ENCODE measurements around the gene DNTT.
A peak's percentile ranks its signal among the peaks of the same experiment; 100 is the strongest.
"Not testable (repeated sequence)": the region's sequence is repeated elsewhere in the genome, so short reads cannot be mapped to it uniquely, and the experiment has no call there.

DNTT gene

DNA sequence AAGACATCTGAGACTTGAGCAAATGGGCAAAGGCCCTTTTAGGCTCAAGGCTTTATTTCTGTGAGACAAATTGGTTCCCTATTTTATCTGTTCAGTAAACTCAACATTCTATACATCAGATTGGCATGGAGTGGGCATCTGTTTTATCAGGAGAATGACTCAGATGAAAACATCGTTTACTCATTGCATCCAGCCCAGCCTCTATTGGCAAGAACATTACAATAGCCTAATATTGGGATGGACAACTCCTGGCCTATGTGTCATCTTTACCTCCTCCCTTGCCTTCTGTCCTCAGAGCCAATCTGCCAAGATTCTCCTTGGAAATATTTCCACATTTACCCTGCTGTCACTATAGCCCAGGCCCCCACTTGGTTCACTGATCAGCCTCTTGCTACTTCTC is 27.4 kb upstream of the DNTT start:
- DNase-seq, result no peak

DNA sequence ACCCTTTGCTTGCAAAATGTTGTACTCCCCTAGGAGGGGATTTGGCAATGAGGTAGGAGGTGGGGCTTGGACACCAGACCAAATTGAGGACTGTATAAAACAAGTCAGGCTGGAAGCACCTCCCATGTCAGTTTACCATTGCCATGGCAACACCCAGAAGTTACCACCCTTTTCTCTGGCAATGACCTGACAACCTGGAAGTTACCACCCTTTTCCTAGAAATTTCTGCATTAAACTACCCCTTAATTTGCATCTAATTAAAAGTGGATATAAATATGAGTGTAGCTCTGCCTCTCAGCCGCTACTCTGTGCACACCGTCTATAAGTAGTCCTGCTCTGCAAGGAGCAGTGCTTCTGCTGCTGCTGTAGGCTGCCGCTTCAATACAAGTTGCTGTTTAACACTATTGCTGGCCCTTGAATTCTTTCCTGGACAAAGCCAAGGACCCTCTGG is 25.0 kb upstream of the DNTT start:
- DNase-seq, result no peak

DNA sequence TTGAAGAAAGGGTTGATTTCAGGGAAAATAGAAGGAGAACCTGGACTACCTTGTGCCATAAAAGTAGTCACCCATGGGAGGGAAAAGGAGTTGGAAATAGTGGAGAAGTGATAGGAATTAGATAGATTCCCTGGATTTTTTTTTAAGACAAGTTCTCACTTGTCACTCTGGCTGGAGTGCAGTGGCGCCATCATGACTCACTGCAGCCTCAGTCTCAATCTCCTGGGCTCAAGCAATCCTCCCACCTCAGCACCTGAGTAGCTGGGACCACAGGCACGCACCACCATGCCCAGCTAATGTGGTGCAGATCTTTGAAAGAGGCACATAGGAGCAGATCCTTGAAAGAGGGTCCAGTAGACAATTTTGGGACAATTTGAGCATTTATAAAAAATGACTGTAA is 23.4 kb upstream of the DNTT start:
- DNase-seq, result no peak

DNA sequence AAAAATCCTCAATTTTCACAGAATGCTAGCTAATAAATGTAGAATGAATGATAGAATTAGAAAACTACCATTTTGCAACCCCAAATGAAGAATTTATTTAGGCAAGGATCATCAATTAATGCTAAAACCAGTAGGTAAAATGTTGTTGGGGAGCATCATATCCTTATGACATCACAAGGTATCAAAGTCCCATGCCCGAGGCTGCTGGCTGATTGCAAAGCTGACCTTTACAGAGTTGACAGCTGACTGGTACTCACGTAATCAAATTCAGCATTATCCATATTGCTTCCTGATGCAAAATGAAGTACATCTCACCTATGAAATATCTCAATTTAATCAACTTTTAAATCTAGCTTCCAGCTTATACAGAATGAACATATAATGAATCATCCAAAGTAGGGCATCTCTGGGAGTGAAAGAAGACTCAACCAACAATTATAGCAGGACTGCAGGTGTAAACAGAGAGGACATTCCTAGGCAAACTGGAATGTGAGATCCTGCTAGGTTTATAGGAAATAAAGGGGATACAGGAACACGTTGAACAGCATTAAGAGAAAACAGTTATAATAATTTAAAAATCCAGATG is 22.7 kb upstream of the DNTT start:
- DNase-seq, result no peak

DNA sequence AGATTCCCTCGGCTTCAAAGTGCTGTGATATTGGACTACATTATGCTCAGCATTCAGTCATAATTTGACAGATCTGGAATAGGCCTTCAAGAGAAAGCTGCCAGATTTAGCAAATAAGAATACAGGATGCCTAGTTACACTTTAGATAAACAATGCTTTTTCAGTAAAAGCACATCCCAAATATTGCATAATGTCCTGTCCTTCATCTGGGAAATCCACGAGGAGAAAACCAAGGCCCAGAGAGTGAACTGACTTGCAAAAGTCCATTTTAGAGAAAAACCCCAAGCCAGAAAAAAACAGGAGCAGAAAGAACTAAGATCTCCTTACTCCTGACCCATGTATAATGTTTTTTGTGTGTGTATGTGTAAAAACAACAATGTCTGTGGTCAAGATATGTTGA is 20.9 kb upstream of the DNTT start:
- DNase-seq, result no peak

DNA sequence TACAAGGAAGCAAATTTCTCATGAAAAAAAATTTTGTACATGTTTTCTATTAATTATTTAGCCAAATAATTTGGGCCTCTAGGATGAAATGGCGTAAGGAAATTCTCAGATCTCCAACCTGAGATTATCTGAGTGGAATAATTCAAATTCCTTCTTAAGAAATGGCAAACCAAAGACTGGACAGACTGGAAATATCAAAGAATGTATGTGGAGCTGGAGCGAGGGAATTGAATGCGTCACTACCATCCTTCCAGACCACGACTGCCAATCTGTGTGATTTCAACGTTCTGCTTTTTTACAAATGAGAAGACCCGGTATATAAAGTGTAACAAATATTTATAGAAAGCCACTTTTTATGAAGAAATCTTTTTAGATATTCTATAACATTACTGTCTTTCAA is 20.5 kb upstream of the DNTT start:
- no peak for DNase-seq

DNA sequence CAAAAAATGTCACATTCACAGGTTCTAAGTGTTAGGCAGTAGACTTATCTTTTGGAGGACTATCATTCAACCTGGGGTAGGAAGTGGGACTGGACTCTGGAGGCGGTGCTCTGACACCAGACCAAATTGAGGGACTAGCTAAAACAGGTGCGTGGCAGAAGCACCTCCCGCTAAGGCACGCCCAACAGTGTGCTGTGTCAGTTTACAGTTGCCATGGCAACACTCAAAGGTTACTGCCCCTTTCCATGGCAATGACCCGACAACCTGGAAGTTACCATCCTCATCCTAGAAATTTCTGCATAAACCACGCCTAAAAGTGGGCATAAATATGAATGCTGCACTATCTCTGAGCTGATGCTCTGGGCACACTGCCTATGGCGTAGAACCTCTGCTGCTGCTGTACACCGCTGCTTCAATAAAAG is 18.9 kb upstream of the DNTT start:
- DNase-seq, result no peak

DNA sequence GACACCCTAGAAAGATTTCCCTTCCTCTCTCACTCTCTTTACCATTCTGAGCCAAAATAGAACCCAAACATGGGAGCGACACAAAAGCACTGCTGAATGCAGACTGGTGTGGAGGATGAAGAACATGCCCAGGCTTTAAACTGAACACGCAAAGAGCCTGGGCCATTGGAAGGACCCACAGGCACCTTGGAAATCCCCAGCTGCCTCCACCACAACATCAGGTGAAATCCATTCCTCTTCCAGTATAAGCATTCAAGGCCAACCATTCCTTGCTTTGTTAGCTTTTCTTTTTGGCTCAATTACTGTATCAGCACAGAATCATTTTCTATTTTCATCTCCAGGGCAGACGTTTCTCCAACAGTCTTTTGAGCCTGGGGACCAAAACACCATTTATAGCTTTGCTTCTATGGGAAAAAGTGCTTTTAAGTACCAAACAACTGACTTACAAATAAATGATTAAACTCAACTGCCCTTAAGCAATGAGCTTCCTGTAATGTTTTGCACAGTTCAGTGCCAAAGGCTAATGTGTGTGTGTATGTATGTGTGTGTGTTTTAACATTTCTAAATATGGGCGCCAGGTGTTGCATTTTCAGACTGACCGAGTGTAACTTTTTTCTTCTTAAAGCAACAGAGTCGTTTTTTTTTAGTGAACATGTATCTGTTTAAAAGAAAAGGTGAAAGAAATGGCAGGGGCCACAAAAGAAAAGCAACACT is 16.7 kb upstream of the DNTT start:
- DNase-seq, result peak in 1 of 6 experiments; percentile 4

DNA sequence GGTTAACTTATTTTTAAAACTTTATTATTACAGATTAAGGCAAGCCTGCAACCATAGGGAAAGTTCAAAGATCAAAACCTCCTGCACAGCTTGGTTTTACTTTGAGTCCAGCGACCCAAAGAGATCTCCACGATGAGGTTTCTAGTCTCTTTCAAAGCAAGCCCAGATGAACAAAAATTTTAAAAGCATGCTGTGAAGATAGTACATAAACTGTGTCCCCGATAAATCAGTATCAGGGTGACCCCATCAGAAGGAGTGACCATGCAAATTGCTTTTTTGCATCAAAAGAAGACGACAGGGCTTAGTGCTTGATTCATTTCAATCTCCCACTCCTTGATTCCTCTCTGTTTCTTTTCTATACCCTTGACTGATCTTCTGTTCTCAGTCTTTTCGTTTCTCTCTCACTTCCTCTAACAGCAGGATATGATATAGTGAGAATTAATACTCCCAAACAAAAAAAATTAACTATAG is 16.0 kb upstream of the DNTT start:
- no peak for DNase-seq

DNA sequence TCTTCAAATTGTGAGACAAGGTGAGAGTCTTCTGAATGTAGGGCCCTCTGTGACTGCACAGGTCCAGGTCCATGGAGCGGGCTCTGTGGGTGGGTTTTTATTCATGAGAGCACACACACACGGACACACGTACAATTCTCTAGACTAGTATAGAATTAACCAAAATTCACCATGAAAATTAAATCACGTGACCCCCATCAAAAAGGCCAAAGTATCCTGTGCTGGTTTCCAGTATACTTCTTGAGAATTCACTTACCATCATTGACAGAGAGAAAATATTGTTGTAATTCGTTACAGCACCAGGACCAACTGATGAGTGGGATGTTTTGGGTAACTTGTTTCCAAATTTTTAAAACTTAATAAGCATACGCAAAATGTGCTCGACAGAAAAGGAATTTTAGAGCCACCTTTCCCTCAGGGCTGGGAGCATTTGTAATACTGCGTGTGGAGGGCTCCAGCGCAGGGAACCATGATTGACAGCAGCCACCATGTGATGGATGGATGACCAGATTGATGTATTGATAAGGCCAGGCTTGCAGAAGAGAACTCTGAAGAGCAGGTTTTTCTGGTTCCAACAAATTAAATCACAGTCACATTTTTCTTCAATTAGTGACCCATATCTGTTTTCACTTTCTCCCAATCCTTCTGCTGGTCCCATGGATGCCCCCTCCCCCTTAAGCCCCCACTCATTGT is 14.9 kb upstream of the DNTT start:
- no peak for DNase-seq

DNA sequence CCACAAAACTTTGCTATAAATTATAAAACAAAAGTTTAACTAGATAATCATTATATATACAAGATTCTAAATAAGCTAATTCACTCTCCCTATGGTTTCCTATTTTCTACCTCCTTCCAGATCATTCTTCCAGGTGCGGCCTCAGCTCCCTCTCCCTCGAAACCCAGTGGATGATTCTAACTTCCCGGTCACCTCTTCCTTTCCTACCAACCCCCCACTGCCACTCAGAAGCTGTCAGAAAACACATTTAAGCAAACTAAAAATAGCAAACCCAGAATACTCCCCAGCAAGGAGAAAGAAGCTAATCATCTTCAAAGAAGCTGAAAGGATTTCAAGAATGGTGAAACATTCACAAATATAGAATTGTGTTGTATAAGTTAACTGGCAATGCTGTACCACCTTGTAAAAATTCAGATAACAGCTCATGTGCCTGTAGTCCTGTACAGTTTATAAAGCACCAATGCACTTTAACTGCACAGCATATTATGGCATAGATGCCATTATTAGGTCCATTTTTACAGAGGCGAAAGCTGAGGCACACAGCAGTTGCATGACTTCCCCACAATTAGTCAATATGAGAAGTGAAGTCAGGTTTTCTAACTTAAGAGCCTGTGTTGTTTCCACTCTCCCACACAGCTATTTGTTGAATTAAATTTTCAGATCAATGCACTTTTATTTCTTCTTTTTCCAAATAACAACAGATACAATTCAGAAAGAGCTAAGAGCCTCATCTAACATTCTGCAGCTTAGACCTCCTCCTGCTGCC is 13.7 kb upstream of the DNTT start:
- DNase-seq, result no peak

DNA sequence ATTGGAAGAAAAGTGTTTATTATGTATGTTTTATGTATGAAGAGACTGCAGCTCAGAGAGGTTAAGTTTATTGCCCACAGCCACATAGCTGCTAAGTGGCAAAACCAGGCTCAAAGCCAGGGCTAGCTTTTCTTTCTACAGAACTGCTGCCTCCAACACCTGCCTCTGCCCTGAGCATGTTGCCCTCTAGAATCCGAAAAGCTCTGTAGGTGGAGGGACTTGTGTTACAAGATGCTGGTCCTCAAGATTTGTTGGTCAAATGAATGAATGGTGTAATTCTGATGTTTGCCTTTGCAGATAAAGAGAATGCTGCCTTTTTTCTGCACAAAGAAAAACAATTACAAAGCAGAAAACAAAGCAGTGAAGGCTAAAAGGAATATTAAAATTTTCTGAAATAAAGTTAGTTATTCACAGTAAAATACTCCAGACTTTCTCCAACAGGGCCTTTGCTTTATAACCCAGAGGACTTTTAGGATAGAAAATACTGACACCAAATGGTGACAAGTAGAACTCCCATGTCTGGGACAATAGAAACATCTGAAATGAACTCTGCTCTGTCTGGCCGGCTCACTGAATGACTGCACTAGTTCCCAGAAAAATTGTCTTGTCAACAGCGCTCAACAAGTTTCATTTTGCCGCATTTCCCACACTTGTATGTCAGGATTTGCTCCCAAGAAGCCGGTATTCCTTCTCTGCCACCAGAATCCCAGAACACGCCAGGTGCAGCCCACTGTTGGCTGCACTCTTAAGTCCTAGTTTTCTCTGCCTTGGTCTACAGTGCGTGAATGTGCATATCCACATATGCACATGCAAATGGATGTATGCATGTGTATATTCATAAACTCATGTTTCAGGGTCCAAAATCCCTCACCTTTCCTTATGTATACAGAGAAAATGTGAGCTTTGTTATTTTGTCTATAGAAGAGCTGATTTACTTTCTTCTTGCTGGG is 11.0 kb upstream of the DNTT start:
- peak in 4 of 6 experiments; percentile 5 to 65 (median 33) for DNase-seq

DNA sequence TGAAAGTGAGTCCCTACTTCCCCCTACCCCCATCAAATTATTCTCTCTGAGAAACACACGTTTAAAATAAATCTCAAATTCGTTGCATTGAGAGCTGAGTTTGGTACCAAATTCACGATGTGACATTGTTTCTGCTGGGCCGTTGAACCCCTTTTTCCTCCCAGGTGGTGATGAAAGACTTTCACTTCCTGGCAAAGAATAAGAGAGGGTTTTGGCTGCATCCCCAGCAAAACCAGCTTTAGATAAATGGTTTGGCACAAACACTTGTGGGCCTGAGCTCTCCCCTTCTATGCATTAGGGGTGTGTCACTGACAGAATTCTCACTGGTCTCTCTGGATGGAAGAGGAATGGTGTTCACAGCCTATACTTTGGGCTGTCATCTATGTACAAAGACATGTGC is 8.8 kb upstream of the DNTT start:
- DNase-seq, result peak in 1 of 6 experiments; percentile 9

DNA sequence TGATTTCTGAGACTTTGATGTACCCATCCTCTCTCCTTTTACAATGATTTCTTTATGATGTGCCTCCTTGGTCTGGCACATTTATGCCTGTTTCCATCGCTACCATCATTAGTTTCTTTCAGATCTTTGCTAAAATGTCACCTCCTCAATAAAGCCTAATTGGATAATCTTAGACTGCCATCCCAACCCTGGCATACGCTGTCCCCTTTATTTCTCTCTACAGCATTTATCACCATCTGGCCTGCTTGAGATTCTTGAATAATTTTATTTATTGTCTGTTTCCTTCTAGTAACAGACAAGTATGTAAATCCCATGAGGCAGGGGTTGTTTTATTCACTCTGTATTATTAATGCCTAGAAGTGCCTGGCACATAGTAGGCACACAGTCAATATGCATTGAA is 6.7 kb upstream of the DNTT start:
- DNase-seq, result no peak

DNA sequence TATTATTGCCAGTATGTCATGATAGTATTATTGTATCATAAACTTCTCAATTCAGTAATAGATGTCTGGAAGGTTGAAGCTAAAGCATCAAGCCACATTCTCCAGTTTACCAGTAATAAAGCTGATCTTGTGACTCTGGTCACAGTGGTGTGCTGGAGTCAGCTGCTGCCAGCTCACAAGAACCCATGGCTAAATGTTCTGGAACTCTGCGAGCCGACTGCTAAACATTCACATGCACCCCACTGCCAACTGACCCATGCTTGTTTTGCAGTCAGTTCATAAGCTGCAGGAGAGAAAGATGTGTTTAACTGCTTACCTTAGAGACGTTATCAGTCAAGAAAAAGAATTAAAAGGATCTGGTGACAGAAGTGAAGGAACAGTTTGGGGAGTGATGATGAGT is 5.9 kb upstream of the DNTT start:
- DNase-seq, result no peak

DNA sequence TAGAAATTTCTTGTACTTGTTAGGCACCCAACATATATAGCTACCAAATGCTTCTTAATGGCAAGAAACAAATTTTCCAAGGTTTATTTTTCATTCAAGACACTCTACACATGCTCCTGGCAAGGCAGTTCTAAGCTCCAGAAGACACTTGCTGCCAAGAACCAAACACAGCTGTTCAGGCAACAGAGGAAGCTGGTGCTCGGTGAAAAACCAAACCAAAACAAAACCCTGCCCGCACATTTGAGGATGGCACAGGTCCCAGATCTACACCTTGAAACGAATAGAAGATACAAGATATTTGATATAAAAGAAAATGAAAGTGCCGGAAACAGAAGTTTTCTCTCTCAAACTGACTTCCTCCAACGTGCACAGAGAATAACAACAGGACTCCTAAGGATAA is 4.9 kb upstream of the DNTT start:
- DNase-seq, result peak in 4 of 6 experiments; percentile 19 to 77 (median 73)

DNA sequence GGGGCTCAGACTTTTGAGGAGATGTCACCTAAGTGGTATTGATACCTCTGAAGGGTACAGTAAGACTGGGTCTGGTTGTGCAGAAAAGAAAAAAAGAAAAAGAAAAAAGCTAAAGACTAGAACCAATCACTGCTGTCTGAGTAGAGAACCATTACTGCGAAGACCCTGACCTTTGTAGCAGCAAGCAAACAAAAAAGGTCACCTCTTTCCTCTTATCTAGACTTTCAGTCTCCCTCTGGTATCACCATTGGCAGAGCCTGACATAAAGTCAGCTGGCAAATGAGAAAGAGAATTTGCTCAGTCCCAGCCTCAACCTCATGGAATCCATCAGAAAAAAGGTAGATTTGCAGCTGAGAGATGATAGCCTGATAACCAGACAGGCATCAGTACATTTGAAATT is 2.6 kb upstream of the DNTT start:
- DNase-seq, result no peak

DNA sequence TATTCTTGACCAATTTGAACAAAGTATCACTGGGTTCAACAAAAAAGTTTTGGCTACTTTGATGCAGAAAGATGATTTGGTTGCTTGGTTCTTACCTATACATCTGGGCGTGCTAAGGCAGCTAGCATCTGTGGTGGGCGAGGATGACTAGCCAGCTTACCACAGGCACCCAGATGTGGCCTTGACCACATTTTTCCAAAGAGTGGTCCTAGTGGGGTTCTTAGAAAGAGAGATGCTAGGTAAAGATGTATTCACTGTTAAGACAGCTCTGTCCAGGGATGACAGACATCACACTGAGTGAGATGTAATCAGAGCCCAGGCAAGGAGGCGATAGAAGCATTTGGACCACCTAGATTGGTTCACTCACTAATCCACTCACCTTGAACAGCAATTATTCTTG is 785 bp downstream of the DNTT start:
- DNase-seq, result no peak

DNA sequence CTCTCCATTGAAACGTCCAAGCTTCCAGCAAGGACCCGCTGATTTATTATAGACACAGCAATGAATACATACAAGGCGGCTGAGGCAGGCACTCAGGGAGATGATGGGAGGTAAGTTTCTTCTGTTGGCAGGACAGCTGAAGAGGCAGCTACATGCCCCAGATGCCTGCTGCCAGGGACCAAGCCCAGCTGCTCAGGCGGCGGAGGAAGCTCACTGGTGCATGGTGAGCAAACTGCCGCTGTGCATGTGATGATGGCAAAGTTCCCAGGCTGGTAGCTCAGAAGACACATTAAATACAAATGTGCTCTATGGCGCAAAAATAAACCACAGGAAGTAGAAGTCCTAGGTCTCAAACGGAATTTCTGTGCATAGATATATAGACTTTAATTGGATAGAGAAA is 2.3 kb downstream of the DNTT start:
- peak in 4 of 6 experiments; percentile 9 to 45 (median 24) for DNase-seq

DNA sequence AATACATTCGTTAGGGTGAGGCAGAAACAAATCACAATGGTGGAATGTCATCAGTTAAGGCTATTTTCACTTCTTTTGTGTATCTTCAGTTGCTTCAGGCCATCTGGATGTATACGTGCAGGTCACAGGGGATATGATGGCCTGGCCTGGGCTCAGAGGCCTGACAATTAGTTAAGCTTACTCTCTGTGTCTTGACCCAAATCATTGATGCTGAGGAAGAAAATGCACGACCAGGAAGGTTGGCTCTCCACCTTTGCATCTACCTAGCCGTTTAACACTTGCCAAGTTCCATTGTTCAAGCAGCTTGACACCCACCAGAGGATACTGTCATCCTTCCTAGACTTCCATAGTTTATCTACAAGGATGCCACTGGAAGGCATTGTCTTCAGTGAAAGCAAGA is 4.6 kb downstream of the DNTT start:
- not testable (repeated sequence) for DNase-seq

DNA sequence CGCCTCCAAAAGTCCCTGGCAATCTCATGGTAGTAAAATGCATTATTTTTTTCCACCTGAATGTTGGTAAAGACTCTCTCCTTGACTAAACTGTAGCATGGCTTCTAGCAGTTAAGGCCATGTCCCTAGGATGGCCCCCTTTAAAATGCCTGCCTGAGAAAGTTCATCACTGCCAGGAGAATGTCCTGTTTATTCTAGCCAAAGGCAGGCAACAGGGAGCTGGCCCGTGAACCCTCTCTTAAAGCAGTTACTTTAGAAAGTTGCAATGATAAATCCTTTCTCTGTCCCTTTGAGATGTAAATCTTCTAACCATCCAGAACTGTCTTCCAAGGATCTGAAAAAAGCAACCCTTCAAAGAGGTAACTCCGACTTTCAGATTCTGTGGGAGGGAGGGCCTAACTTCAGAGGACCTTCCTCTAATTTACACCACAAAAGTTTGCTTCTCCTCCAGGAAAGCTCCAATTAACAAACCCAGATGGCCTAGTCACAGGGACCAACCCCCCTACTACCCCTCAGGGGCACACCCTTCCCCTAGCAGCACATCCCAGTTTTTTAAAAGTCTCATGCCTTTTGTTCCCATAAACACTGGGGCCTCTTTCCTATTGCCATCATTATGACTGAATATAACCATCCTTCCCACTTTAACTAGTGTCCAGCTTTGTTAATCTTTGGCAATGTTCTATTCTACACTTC is 5.5 kb downstream of the DNTT start:
- no peak for DNase-seq

DNA sequence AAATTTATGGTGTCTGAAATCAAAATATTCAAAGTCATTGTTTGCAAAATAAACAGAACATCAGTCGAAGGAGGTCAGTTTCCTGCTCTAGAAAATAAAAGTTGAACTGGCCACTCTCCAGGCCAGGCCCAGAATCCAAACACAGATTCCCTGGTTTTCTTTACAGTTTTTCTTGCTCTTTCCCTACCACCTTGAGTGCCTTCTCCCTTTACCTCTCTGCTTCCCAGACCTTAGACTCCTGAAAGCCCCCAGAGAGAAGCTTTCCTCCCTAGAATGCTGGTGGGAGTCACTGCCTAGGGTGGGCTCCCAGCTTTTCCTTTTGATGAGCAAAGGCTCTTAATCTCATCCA is 6.1 kb downstream of the DNTT start:
- no peak for DNase-seq
